GM19463 (cell line): Measurements from ENCODE around the gene DIS3.
"Not testable (repeated sequence)": the region's sequence is repeated elsewhere in the genome, so short reads cannot be mapped to it uniquely, and the experiment has no call there.

Experiments used
- ATAC-seq: cut with Tn5 transposase; IDR thresholded peaks from one replicate; pipeline ENCODE4 v1.9.1; 2021; ENCODE audit warnings: mild to moderate bottlenecking, moderate library complexity; ENCODE audit not compliant: unreplicated experiment

The DIS3 gene

DNA sequence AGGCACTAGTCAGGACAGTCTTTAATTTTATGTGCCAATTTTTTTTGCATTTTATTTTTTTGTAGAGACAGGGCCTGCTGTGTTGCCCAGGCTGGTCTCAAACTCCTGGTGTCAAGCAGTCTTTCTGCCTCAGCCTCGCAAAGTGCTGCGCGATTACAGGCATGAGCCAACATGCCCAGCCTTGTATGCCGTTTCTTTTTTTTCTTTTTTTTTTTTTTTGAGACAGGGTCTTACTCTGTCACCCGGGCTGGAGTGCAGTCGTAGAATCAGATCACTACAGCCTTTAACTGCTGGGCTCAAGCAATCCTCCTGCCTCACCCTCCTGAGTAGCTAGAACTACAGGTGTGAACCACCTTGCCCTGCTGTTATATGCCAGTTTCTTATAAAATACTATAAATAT lies 27.6 kb downstream of the DIS3 start:
- no peak for ATAC-seq

DNA sequence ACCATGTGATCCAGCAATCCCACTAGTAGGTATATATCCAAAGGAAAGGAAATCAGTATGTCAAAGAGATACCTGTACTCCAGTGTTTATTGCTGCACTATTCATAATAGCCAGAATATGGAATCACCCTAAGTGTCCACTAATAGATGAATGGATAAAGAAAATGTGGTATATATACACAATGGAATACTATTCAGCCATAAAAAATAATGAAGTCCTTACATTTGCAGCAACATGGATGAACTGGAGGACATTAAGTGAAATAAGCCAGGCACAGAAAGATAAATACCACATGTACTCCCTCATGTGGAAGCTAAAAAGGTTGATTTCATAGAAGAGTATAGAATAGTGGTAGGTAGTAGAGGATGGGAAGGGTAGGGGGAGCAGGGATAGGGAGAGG lies 30.5 kb downstream of the DIS3 start:
- no peak for ATAC-seq

DNA sequence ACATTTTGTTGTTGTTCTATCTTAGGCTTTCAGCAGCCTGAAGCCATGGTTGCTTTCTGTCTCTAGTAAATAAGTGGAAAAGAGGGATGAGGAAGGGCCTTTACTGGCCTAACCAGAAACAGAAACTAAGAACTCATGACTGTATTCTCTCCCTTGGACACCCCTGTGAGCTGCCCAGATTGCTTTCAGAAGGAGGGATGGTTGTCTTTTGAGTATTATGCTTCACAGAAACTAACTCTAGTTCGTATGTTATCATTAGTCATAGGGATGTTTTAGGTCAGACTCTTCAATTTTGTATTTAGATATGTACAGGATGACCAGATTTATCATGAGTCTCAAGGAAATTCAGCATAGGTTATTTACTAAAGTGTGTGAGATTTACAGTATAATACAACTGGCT lies 36.4 kb downstream of the DIS3 start:
- ATAC-seq = peak; percentile 65

DNA sequence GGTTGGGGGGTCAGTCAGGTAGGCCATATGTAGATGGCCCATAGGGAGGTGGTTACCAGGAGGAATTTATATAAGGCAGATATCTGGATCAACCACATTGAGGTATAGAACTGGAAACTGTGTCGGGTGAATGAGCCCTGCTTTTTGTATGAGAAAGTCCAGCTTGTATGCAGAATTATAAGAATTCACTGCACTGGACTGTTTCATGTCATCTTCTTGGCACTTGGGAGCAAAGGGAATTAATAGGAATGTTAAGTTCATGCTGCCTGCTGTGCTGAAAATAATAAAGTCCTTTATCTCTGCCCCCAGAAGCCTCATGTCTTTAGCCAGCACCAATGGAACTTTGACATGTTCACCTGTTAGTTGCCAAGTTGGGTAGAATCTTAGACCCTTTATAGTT lies 41.7 kb downstream of the DIS3 start:
- no peak for ATAC-seq

DNA sequence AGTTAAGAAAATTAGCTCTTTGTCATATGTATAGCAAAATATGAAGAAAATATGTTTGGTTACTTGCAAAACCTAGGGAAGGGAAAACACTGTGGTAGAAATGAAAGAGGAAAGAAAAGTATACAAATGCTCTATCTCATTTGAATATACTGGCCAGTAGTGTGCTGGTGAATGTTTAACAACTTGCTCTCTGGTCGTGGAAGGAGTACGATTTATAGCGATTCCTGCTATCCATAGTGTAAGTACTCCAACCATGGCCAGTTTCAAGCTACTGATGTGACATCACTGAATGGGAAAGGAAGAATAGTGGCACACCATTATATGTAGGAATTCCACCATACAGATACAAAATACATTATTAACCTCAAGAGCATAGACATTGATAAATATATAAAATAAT lies 44.7 kb downstream of the DIS3 start:
- no peak for ATAC-seq

DNA sequence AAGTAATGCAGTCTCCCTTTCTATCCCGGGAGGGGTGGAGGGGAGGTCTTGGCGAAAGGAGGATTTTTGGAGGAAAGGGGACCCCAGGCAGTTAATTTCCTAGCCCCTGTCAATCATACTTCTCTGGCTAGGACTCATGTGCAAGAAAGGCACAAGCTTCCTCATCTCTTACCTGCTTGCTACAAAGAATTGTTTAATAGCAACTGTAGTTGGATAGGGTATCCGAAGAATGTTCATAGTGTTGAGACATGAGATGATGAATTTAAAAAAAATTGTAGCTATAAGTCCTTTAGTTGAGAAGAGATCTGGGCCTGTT lies 53.5 kb downstream of the DIS3 start:
- ATAC-seq = no peak

DNA sequence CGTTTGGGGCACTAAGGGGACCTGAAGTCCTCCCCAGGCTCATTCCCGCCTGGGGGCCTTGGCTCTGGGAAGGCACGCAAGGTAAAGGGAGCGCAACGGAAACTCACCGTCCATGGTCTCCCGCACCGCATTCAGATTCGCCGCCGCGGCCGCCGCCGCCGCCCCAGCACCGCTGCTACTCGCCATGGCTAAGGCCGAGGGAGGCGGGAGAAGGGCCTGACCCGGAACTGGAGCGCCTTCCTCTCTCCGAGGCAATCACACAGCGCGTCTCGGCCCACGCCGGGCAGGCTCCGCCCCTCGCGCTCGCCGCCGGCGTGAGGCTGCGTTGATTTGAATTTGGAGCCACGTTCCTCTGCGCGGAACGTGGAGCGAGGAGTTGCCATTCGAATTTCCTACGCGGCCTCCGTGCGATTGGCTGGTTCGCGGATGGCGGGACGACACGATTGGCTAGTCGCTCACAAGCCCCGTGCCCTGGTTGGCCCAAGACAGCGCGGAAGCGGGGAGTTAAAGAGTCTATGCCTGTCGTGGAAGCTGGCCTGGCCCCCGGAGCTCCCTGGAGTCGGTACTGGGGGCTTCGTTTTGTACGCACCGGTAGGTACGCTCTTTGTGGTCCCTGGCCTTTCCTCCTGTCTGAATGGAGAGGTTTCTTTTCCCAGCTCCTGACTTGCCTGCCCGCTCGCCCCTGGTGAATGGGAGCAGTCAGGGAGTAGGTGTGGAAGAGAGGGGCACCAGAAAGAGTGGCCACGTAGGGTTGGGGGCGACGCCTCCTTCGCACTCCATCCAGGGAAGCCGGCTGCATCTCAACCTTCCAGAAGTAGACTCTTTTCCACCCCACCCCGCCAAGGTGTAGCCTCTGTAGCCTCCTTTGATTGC lies 54.0 kb downstream of the DIS3 start, which contains the start of the genes BORA and MZT1:
Gene BORA, plus strand, starts transcription at position 507 of the 873 bp plus-strand sequence. CDS start 1,018 bp downstream, outside the sequence.
Gene MZT1, minus strand, starts transcription at position 213 of the 873 bp plus-strand sequence. Its CDS starts 27 bp downstream, at position 186.
- ATAC-seq = peak; percentile 92

DNA sequence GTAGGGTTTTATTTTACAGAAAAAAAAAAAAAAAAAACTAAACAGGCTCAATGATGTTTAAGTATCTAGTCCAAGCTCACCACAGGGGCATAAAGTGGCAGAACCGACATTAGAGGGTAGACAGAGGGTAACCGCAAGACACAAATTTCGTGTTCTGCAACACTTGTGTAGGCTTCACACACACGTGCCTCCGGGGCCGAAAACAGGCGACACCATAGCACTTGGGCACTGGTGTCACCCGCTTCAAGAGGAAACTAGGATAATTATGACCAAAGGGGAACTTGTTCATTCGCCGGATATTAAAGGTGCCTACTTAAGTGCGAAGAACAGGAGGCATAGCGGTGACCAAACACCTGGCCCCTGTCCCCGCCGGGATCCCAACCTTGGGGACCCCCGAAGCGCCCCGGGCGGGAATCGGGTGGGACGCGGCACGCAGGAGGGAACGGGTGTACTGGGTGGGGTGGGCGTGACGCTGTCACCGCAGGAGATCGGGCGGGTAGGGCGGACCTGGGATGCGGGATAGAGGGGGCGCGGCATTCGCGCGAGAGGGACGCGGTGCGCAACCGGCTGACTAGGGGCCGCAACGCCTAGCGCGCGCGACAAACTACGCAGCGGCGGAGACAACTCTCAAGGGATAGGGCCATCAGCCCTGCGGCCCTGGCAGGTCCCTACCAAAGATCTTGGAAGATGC lies 54.8 kb downstream of the DIS3 start:
- ATAC-seq = peak; percentile 22

DNA sequence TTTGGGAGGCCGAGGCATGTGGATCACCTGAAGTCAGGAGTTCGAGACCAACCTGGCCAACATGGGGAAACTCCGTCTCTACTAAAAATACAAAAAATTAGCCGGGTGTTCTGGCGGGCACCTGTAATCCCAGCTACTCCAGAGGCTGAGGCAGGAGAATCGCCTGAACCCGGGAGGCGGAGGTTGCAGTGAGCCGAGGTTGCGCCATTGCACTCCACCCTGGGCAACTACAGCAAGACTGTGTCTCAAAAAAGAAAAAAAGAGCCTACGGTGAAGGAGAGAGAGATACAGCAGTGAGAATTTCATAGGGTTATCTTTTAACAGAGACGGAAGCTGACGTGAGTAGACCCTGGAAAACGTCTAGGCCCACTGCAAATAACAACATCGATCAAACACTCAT lies 55.5 kb downstream of the DIS3 start:
- not testable (repeated sequence) for ATAC-seq

DNA sequence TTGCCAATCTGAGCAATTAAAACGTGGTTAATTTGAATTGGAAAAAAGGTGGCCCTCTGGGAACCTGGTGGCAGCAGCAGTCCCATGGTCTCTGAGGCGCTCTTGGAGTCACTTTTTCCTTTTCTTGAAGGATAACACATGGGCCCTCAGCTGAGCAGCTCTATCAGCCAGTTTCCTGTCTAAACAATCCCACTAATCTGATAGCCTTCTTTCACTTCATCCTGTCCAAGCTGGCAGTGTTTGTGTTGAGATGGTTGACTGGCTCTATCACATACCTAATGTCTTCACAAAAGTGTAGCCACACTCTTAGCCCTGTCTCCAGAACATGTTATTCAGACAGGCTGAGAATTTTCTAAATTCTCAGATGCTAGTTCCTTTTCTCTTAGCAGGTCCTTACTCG lies 64.9 kb downstream of the DIS3 start:
- no peak for ATAC-seq
